GF-D8 (cell line): ENCODE data around the gene SHF.
"Not testable (repeated sequence)": the region's sequence is repeated elsewhere in the genome, so short reads cannot be mapped to it uniquely, and the experiment has no call there.

Experiments
- DNase-seq: peaks from one replicate; lab custom pipeline; 2025; lab: John Stamatoyannopoulos, UW

The SHF gene

GRCh38 chr15:45187894-45188830 is at the start of gene SHF:
TSS of gene SHF (minus strand) at chr15:45187966. CDS start at chr15:45187951, 15 bp downstream.
- DNase-seq = no peak

GRCh38 chr15:45236806-45237205 is 49.0 kb upstream of the SHF start:
- not testable (repeated sequence) for DNase-seq

- no peak for DNase-seq
Observed at GRCh38 chr15:45234562-45235235, 46.9 kb upstream of the SHF start.

- DNase-seq = no peak
Observed at GRCh38 chr15:45231864-45232562, 44.2 kb upstream of the SHF start.

- DNase-seq = no peak
Observed at GRCh38 chr15:45231132-45231531, 43.4 kb upstream of the SHF start.

GRCh38 chr15:45230245-45230965 is 42.6 kb upstream of the SHF start:
- no peak for DNase-seq

GRCh38 chr15:45228931-45229330 is 41.2 kb upstream of the SHF start:
- DNase-seq = no peak

- no peak for DNase-seq
Observed at GRCh38 chr15:45225506-45226273, 37.9 kb upstream of the SHF start.

- no peak for DNase-seq
Observed at GRCh38 chr15:45224621-45225217, 37.0 kb upstream of the SHF start.

GRCh38 chr15:45221967-45222366 is 34.2 kb upstream of the SHF start:
- no peak for DNase-seq

- DNase-seq = no peak
Observed at GRCh38 chr15:45221053-45221599, 33.4 kb upstream of the SHF start.

- DNase-seq = no peak
Observed at GRCh38 chr15:45212493-45212892, 24.7 kb upstream of the SHF start.

- DNase-seq = no peak
Observed at GRCh38 chr15:45205192-45205591, 17.4 kb upstream of the SHF start.

- no peak for DNase-seq
Observed at GRCh38 chr15:45203182-45203581, 15.4 kb upstream of the SHF start.

- no peak for DNase-seq
Observed at GRCh38 chr15:45201869-45202268, 14.1 kb upstream of the SHF start.

GRCh38 chr15:45201557-45201859 is 13.7 kb upstream of the SHF start:
- DNase-seq = no peak

- peak; percentile 43 for DNase-seq
Observed at GRCh38 chr15:45200799-45201556, 13.2 kb upstream of the SHF start.

- peak; percentile 57 for DNase-seq
Observed at GRCh38 chr15:45200001-45200798, 12.4 kb upstream of the SHF start.
